ENCODE measurements around the gene THADA.
"Not testable (repeated sequence)": the region's sequence is repeated elsewhere in the genome, so short reads cannot be mapped to it uniquely, and the experiment has no call there.

THADA gene

DNA sequence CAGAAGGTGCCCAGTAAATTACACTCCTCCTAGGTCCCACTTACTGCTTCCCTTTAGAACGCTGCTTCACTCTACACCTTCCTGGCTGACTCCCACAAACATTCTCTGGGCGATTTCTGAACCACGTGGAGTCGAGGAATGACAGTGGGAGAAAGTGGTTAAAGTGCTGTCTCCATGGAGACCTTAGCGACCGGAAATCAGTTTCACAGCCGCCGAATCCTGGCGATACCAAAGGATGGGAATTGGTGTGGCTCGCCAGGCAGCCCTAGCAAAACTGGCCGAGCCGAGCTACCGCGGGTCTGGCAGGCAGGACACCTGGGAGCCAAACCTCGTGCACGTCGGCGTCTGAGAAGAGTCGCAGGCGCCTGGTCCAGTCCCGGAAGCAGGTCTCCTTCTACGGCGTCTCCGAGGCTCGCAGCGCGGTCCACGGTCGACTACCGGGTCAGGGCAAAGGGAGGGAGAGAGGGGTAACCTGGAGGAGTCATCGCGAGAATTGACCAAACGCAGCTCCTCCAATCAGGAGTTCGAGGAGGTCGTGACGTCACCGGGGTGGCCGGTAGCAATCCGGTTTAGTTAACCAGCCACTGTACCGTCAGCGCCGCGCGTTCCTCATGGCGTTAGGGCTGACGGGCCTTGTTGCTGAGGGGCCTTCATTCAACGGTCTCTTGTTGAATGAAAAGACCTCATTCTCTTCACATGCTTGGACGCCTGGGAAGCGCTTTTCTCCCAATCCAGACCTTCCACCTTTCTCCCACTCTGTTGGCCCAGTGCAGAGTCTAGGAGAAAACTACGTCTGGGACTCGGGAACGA lies at the start of gene THADA:
TSS of gene THADA (minus strand) at position 436 of the 810 bp plus-strand sequence. CDS start 3,646 bp downstream, outside the sequence.
- peak; percentile 96 for DNase-seq

DNA sequence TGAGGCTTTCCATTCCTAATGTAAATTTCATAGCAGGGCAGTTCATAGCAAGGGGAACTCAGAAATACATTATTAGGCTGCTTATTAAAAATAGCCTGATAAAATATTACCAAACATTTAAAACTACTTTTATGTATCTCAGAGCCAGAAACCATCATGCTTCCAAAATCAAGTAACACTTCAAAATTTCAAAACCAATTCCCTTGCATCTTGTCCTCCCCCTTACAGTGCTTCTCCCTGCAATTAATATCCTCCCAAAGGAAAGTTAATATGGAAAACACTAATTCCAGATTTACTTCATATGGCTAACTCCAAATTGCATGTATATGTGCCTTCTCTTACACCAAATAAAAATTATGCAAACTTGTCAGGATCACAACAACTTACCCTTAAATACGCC lies 47.8 kb upstream of the THADA start:
- no peak for DNase-seq

GRCh38 chr2:43642363-43642762 lies 46.5 kb upstream of the THADA start:
- DNase-seq: no peak

DNA sequence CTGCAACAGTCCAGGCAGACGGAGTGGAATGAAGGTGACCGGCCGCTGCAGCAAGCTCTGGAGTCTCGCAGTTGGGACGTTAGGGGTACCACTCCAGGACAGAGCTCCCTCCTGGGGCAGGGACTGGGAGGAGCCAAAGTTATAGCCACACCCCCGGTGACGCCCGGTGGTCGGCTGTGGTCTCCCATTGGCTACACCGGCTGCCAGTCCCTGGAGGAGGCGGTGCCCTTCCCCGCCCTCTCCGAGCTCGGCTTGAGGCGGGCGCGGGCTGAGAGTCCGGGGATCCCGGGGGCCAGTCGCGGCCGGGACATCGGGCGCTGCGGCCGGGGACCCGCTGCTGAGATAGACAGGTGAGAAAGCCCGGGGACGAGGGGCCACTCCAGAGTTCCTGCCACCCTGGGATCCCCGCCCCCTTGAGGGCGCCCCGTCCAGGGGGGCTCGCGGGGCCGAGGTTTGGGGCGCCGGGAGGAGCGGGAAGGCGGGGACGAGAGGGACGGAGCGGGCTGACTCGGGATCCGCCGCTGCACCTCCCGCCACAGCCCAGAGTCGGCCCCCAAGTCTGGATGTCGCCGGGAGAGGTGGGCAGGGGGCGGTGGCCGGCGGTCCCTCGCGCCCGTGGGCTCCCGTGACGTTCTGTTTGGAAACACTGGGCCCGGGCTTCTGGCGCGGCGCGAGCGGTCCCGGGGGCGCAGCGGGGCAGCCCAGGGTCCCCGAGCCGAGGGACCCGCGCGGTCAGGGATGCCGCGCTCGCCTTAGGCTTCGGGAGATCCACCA lies 41.4 kb upstream of the THADA start, which contains the start of gene PLEKHH2:
TSS of gene PLEKHH2 (plus strand) at position 231 of the 774 bp plus-strand sequence. CDS start 7,414 bp downstream, outside the sequence.
- peak; percentile 50 for DNase-seq

DNA sequence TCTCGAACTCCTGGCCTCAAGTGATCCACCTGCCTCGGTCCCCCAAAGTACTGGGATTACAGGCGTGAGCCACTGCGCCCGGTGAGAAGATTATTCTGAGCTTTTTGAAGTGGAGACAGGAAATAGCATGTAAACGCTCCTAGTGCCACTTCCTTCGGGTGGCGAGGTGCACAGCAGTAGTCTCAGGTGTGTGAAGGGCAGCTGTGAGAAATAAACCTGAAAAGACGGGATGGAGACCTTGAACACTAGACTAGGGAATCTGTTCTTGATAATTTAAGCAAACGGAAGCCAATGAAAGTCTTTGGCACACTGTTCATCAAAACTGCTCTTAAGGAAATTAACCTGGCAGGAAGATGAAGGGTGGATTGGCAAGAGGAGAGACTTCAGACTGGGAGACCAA lies 40.8 kb upstream of the THADA start:
- DNase-seq: no peak

DNA sequence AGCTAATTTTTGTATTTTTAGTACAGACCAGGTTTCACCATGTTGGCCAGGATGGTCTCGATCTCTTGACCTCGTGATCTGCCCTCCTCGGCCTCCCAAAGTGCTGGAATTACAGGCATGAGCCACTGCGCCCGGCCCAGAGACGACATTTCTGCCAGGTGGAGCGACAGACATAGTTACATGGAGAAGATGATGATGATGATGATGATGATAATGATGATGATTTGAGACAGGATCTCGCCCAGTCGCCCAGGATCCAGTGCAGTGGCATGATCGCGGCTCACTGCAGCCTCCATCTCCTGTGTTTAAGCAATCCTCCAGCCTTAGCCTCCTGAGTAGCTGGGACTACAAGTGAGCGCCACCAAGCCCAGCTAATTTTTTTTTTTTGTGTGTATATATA lies 40.3 kb upstream of the THADA start:
- DNase-seq: not testable (repeated sequence)

GRCh38 chr2:43634604-43635306 lies 38.9 kb upstream of the THADA start:
- DNase-seq: peak; percentile 88

- no peak for DNase-seq
Observed at GRCh38 chr2:43631618-43632317, 35.9 kb upstream of the THADA start.

GRCh38 chr2:43622931-43623451 lies 27.2 kb upstream of the THADA start:
- DNase-seq: no peak

- DNase-seq: no peak
Observed at GRCh38 chr2:43619511-43619910, 23.7 kb upstream of the THADA start.

DNA sequence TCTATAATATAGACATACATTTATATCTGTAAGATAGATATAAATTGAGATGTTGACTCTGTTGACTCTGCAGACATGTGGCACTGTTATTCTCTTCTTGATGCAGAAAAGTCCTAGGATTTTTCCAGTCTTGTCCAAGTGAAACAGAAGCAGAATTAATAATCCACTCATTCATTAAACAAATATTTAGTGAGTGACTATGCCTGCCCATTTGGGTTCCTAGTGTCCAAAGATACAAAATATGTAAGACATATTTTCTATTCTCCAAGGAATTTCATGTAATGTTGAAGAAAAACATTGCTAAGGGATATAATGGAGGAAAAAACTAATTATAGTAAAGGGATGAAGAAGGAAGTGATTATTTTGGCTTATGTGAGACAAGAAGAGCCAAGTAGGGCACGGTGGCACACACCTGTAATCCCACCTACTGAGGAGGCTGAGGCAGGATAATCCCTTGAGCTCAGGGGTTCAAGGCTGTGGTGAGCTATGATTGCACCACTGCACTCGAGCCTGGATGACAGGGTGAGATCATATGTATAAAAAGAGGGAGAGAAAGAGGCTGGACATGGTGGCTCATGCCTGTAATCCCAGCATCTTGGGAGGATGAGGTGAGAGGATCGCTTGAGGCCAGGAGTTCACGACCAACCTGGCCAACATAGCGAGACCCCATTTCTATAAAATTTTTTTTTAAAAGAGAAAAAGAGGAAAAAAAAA lies 21.3 kb upstream of the THADA start:
- DNase-seq: no peak

- no peak for DNase-seq
Observed at GRCh38 chr2:43612944-43613343, 17.1 kb upstream of the THADA start.

GRCh38 chr2:43611987-43612894 lies 16.4 kb upstream of the THADA start:
- peak; percentile 52 for DNase-seq

GRCh38 chr2:43610361-43610760 lies 14.5 kb upstream of the THADA start:
- no peak for DNase-seq

DNA sequence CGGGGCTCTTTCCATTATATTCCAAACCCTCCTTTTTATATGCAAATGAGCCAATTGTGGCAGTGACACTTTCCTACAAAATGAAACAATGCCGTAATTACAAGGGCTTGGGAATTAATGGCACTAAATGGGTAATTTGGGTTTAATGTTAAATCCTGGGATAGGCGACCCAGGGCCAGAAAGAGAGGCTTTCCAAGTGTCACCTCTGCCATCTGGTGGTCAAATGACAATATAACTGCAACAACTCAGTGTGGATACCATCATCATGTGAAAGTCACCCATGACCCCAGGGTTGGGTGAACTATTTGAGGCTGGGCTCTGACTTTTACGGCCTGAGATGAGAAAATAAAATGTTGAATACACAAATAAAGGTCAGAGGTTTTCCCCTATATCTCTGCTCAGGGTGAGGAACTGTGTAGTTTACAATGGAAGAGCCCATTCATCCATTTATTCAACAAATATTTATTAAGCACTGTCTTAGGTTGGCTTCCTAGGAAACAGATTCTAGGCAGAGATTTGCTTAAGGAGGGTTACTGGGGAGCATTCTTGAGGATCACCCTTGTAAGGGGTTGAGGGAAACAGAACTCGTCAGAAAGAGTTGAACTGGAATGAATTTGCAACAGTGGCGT lies 13.6 kb upstream of the THADA start:
- DNase-seq: peak; percentile 27

DNA sequence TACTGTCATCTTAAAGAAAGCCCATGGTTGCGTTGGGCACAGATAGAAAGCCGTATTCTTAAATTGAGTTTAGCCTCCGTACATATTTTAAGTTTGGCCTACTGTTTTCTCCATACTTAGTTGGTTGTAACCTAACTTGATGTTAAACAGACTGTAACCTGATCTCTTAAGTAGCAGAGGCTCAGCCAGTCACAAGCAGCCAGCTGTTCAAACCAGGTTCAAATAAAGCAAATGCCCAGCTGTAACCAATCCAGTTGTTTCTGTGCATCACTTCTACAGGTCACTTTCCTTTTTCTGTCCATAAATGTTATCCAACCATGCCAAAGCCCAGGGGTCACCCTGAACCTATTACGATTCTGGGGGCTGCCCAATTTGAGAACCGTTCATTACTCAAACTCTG lies 10.0 kb upstream of the THADA start:
- peak; percentile 6 for DNase-seq

GRCh38 chr2:43605079-43605655 lies 9.3 kb upstream of the THADA start:
- DNase-seq: peak; percentile 50

GRCh38 chr2:43604674-43605073 lies 8.8 kb upstream of the THADA start:
- no peak for DNase-seq

GRCh38 chr2:43600596-43600995 lies 4.8 kb upstream of the THADA start:
- DNase-seq: not testable (repeated sequence)

DNA sequence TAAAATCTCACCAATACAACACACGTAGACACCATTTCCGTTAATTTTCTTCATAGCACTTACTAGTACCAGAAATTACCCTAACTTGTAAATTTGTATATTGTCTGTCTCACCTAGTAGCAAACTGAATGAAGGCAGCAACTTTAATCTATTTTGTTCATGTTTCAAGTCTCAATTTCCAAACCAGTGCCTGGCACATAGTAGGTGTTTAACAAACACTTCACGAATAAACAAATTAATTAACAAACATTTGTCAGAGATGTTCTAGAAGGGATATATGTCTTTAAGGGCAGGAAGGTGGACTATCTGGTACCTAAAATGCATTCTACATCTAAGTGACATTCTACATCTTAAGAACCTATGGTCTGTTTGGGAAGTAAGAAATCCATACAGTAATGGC lies 963 bp downstream of the THADA start:
- DNase-seq: no peak
